ENCODE data around the gene PPM1F.

GRCh38 chr22:21965762-21966288 lies 13.2 kb upstream of the PPM1F start:
- no peak for TF ChIP-seq EZH2phosphoT487 (IDR thresholded peaks at IDR 0.05; ENCODE audit: insufficient read depth, low read depth)
- no peak for TF ChIP-seq EZH2 (IDR thresholded peaks at IDR 0.05; ENCODE audit: insufficient read depth, poor library complexity, severe bottlenecking)
